Subcutaneous adipose tissue (tissue), 4 donors: ENCODE measurements around the gene CLRN1. TPM values are rescaled to one million over a fixed set of nuclear protein-coding genes. Genes with fewer than 3 reads are reported as not detected.

Experiments
- total RNA-seq, 4 donors: library from RNA; depleted of rRNA; stranded (reverse); fragments of >200 nt; gene quantifications; one replicate each; pipeline ENCODE4 v1.1.0, GENCODE V29; 2016
- TF ChIP-seq, protein P1 (sequence below): fragments of 450-650 bp; IDR thresholded peaks from one replicate; pipeline ENCODE4 v1.5.1; 2016; ENCODE audit warnings: low read depth, mild to moderate bottlenecking, control low read depth, antibody characterized with exemption, moderate library complexity

The CLRN1 gene
- total RNA-seq, 4 donors from 2014 or later, result not detected

DNA sequence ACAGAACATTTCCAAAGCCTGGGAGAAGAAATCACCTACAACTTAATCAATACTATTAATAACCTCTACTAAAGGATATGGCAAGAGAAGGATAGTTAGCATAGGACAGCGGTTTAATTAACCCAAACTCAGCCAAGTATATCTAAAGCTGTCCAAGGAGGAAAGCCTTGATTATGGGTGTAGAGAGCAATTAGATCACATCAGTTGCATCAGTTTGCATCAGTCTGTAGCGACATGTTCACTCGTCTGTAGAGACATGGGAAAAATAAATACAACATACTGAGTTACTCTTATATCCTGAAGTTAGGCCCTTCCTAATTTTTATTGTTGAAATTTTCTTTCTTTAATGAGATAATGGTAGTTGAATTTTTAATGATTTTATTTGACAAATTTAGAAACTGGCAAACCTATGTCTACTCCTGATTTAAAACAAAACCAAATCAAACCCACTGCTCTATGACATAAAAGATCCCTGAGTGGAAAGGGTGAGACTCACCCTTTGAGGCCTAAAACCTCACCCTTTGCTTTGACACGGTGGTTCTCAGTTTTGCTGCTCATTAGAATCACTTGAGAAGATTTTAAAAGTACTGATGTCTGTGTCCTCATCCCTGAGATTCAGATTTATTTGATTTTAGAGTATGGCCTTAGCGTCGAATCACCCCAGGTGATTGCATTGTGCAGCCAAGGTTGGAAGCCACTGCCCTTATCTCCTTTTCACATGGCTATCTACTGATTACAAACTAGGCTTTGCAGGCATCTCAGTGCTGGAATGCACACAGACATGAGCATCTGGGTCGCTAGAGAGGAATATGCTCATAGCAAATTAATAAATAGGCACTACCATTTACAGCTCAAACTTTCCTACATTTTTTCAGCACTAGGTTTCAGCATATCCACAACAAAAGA lies 2.8 kb upstream of the CLRN1 start:
- TF ChIP-seq, protein P1, sequence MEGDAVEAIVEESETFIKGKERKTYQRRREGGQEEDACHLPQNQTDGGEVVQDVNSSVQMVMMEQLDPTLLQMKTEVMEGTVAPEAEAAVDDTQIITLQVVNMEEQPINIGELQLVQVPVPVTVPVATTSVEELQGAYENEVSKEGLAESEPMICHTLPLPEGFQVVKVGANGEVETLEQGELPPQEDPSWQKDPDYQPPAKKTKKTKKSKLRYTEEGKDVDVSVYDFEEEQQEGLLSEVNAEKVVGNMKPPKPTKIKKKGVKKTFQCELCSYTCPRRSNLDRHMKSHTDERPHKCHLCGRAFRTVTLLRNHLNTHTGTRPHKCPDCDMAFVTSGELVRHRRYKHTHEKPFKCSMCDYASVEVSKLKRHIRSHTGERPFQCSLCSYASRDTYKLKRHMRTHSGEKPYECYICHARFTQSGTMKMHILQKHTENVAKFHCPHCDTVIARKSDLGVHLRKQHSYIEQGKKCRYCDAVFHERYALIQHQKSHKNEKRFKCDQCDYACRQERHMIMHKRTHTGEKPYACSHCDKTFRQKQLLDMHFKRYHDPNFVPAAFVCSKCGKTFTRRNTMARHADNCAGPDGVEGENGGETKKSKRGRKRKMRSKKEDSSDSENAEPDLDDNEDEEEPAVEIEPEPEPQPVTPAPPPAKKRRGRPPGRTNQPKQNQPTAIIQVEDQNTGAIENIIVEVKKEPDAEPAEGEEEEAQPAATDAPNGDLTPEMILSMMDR, result no peak

DNA sequence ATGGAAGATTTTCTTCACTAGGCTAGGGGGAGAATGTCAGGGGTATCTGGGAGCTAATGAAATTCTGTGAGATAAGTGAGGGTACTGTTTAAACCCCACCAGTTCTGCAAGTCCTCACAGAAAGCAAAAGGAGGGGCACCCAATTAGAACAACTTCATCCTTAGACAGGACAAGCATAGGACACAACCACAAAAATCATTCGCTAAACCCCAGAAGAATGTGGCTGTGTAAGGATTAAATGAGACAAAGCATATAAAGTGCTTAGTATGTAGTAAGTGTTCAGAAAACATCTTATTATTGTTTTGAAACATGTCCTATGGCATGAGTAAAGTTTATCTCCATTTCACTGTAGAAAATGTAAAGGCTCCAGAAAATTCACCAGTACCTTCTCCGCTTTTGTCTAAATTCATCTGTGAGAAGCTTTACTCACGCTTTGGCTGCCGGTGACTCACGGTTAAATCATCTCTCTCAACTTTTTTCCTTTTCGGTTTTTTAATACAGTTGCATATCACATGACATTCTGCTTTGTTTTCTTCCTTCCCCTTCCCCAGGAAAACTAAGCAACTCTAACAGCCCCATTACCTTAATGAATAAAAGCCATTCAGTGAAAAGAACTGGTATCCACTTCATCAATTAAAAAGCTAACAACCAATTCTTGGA lies 1.7 kb downstream of the CLRN1 start:
- TF ChIP-seq, protein P1, result no peak

DNA sequence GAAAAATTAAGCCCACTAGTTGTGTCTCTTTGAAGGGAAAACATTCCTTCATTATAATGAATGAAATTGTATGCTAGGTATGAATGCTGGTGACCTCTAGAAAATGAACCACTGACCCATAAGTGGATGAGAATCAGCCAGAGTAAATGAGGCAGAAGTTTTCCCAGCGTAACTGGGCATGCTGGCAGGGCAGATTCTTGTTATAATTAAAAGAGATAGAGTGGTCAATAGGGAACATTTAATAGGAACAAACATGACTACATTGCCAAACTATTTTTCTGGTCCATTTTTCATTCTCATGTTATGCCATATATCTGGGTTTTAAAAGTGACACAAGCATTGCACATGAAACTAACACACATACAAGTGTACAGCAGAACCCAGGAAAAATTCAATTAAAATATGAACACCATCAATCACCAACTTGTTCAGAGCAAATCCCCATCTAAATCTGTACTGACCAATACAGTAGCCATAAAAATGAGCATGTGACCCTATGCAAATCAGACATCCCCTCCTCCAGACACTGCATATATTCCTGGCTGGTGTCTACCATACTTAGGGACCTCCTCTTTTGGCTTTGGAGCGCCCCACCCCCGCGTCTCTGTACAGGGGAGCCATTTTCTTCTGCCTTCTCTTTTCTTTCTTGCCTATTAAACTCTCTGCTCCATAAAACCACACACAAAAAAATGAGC lies 4.0 kb downstream of the CLRN1 start:
- TF ChIP-seq, protein P1, result no peak

DNA sequence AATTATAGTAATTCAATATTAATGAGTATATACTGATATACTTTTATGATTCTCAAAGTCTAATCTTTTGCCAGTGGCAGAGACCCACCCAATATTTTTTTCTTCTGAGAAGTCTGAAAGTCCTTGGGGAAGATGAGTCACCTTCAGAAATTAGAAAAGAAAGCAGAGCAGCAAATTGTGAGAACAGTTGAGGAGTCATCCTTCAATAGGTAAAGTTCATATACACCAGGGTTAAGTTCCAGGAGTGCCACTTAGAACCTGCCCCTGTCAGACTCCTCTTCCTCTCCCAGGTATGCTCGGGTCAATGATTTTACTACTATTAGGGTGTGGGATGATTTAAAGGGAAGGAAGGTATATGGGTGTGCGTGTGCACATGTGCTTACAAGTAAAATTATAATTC lies 7.1 kb downstream of the CLRN1 start:
- TF ChIP-seq, protein P1, result no peak

DNA sequence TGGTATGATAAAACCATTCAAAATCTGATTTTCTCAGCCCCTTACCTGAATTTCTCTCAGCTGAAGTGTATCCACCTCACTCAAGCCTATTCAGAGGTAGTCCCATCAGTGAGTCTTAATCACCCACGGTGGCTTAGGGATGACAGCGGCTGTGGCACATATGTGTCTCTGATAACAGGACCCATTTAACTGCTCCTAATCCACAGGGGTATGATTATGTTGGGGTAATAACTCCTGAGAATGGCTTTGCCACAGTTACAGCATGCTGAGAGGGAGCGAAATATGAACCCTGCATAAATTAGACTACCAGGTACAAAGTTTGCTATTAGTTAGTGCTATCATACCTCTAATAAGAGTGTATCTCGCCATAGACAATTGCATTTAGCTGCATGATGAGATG lies 10.6 kb downstream of the CLRN1 start:
- TF ChIP-seq, protein P1, result no peak

DNA sequence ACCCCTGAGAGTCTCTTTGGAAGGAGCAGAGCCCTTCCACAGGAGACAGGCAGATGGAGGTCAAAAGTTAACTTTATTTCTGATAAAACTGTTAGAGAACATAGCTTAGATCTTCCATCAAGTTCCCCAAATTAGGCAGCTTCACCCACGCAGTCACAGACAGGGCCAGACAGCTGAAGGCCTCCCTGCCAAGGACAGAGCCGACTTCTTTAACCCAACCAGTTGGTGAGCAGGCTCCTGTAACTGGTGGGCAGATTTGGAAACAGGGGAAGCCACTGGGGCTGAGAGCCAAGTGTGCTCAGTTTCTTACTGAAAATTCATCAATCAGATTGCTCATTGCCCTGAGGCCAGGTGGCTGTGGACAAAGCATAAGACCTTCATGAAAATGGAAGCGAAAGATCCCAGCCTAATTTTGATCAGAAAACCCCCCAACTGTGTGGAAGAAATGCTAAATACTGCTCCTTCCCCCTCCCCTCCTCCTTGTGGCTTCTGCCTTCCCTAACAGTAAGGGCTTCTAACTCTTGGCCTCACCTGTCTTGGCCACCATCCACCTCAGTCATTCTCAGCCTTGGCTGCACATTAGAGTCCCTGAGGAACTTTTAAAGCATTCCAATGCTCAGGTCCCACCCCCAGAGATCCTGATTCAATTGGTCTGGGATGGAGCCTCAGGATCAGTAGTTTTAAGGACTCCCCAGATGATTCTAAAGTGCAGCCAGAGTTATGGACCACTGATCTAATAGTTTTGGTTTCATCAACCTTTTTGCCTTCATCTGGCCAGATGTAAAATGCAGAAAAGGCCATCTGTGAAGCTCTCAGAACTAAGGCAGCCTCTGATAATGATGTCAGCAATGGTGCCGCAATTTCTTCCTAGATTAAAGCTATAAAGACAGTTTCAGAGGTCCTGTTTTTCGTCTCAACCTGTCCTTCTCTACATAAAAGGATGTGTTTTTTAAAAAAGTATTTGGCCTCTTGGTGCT lies 11.5 kb downstream of the CLRN1 start:
- TF ChIP-seq, protein P1, result no peak
